ENCODE measurements around the gene XPR1.

- TF ChIP-seq, protein P1, sequence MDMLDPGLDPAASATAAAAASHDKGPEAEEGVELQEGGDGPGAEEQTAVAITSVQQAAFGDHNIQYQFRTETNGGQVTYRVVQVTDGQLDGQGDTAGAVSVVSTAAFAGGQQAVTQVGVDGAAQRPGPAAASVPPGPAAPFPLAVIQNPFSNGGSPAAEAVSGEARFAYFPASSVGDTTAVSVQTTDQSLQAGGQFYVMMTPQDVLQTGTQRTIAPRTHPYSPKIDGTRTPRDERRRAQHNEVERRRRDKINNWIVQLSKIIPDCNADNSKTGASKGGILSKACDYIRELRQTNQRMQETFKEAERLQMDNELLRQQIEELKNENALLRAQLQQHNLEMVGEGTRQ (IDR thresholded peaks at IDR 0.05; ENCODE audit: borderline replicate concordance, low read depth, low read length): no peak
- no peak for TF ChIP-seq CTCF (IDR thresholded peaks at IDR 0.05 in 2 of 3, conservative IDR thresholded peaks at IDR 0.05 in 1 of 3; ENCODE audit: control insufficient read depth in 2 of 3, extremely low read depth in 1 of 3, insufficient read depth in 1 of 3, low read depth in 3 of 3, low read length in 3 of 3)
Observed at GRCh38 chr1:180935326-180936109, 303.7 kb downstream of the XPR1 start.
